Stimulated activated naive B cell treated with anti-CD40 and anti-IgM and Interleukin-4, amounts not matched to agents 10 μg/mL and 1 μg/mL and 100 μg/mL, for 72 hours (primary cell): ENCODE results near the gene SHB.

Experiments
- ATAC-seq, 2 donors: fragments of 150-1000 bp; cut with Tn5 transposase; replicated peaks; 2 replicates each; pipeline ENCODE4 v1.10.0; 2021; ENCODE audit warnings: moderate library complexity in 1 of 2
- DNase-seq: peaks from one replicate; pipeline ENCODE4 v3.0.0; 2021
- H3K27ac Mint-ChIP-seq: one replicate; pipeline ENCODE4 v1.8.0; 2022; ENCODE audit warnings: mild to moderate bottlenecking, mixed read lengths
- H3K27me3 Mint-ChIP-seq, 2 donors: one replicate each; pipeline ENCODE4 v1.8.0; 2022; ENCODE audit warnings: mixed read lengths in 2 of 2
- H3K36me3 Mint-ChIP-seq, 2 donors: one replicate each; pipeline ENCODE4 v1.8.0; 2022; ENCODE audit warnings: mixed read lengths in 2 of 2, mild to moderate bottlenecking in 1 of 2
- H3K4me1 Mint-ChIP-seq, 2 donors: one replicate each; pipeline ENCODE4 v1.8.0; 2022; ENCODE audit warnings: mixed read lengths in 2 of 2, mild to moderate bottlenecking in 1 of 2
- H3K4me3 Mint-ChIP-seq, 2 donors: one replicate each; pipeline ENCODE4 v1.8.0; 2022; ENCODE audit warnings: mild to moderate bottlenecking in 2 of 2, mixed read lengths in 2 of 2, moderate library complexity in 1 of 2
- H3K9me3 Mint-ChIP-seq, 2 donors: one replicate each; pipeline ENCODE4 v1.8.0; 2022; ENCODE audit warnings: mixed read lengths in 2 of 2, mild to moderate bottlenecking in 1 of 2

SHB gene

DNA sequence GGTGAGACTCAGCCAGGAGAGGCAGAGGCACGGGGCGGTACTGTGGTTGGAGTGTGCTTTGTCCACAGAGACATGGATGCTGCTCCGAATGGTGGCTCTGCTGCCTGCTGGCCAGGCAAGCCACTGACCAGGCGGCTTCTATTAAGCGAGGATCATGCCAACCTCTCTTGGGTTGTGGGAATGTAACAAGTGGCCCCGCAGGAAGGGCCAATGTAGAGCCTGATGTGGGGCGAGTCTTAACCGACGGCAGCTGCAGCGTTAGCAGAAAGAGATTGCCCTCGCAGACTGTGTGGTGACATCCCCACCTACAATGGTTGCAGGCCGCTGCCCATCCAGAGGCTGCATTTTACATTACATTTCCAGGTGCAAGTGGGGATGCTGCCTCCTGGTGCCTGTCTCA is 118.5 kb downstream of the SHB start:
- Mint-ChIP-seq H3K27me3 (no peaks in the 10 kb centered on the region), H3K4me1 (peaks cover 23 to 25% of the 10 kb centered on the region in 2 donors), H3K9me3 (peaks cover 10 to 13% of the 10 kb centered on the region in 2 donors), H3K4me3 (no peak overlapping the region), H3K36me3 (peaks cover 19 to 20% of the 10 kb centered on the region in 2 donors), H3K27ac (peak overlapping the region; percentile 48)
- ATAC-seq (no peak), DNase-seq (no peak)

DNA sequence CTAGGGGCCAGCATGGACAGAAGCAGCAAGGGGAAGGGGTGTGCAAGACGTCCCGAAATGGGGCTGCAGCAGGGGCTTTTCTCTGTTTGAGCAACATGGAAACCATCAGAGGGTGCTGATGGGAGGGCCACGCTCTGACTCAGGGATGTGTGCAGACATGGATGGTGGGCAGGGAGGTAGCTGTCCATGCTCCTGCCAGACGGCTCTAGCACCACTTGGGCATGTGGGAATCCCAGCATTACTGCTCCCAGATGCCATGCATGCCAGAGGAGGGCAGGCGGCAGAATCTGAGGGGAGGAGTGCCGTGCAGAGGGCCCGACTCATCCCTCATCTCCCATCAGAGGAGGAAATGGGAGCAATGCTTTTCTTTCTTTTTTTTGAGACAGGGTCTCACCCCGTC is 119.5 kb downstream of the SHB start:
- Mint-ChIP-seq H3K4me1 (peaks cover 19 to 20% of the 10 kb centered on the region in 2 donors), H3K27ac (no peak overlapping the region), H3K36me3 (peaks cover 17 to 18% of the 10 kb centered on the region in 2 donors), H3K4me3 (no peak overlapping the region), H3K27me3 (peaks cover 0 to 5% of the 10 kb centered on the region in 2 donors), H3K9me3 (peaks cover 10 to 13% of the 10 kb centered on the region in 2 donors)
- no peak for DNase-seq
- ATAC-seq: no peak

DNA sequence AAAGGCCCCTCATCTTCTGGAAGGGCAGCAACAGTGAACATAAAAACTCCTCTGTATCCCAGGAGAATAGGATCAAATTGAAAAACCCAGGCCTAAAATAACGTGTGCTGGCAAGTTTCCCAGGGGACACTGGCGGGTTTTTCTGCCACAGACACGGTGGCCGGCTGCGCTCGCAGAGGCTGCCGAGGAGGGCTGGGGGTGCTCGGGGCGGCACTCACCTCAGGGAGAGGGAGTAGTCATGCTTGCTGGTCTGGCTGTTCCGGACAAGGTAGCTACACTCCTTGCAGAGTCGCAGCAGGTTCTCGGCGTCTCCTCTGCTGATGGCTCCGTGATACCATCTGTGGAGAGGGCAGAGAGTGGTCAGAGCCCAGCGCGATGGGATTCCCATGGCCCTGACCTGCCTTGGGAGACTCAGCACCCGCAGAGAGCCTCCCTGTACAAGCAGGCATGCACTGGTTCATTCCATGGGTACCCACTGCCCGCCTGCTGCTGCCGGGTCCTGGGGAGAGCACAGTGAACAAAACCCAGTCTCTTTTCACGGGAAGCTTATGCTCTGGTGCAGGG is 120.5 kb downstream of the SHB start:
- no peak for DNase-seq
- H3K36me3 Mint-ChIP-seq: peaks cover 16 to 18% of the 10 kb centered on the region in 2 donors
- H3K27me3 Mint-ChIP-seq: peaks cover 0 to 5% of the 10 kb centered on the region in 2 donors
- peaks cover 10 to 13% of the 10 kb centered on the region in 2 donors for H3K9me3 Mint-ChIP-seq
- H3K27ac Mint-ChIP-seq: no peak overlapping the region
- H3K4me1 Mint-ChIP-seq: peaks cover 8 to 10% of the 10 kb centered on the region in 2 donors
- no peak for ATAC-seq
- H3K4me3 Mint-ChIP-seq: no peak overlapping the region

DNA sequence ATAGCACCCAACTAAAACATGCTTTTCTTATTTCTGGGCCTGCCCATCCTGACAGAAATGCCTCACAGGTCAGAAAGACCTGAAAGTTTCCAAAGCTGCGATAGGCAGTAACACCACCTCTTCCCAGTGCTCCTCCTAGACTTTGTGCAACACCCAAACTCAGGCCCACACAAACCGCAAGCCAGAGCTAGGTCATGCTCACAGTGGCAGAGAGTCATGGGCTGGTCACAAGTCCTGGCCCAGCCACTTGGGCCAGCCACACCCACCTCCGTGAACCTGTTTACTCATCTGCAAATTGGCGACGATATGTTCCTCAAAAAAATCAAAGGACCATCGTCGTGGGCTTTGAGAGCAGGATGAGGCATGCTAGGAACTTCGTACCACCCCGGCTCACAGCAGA is 121.0 kb downstream of the SHB start:
- Mint-ChIP-seq H3K9me3 (peaks cover 9% of the 10 kb centered on the region in 2 donors), H3K4me3 (no peak overlapping the region), H3K27me3 (peaks cover 0 to 5% of the 10 kb centered on the region in 2 donors), H3K4me1 (peaks cover 3 to 5% of the 10 kb centered on the region in 2 donors), H3K36me3 (peaks cover 12 to 14% of the 10 kb centered on the region in 2 donors), H3K27ac (no peak overlapping the region)
- ATAC-seq (no peak), DNase-seq (no peak)

DNA sequence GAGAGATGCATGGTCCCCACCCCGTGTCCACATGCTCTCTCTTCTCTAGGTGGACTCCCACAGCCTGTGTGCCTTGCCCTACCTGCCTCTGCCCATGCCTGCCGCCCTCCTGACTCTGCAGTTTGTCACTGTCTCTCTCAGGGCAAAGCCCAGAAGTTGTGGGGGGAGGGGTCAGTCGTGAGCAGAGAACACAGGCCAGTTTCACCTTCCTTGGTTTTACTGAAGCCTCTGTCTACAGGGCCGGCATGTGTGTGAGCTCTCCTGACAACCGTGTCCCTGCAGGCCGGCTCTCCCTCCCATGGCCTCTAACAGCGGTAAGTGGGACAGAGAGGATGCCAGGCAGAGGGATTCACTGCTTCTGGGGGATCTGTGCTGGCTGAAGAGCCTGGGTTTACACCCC is 121.6 kb downstream of the SHB start:
- peaks cover 0 to 1% of the 10 kb centered on the region in 2 donors for H3K4me1 Mint-ChIP-seq
- H3K9me3 Mint-ChIP-seq: peaks cover 4% of the 10 kb centered on the region in 2 donors
- ATAC-seq (no peak), DNase-seq (no peak)
- H3K27ac Mint-ChIP-seq: no peak overlapping the region
- H3K36me3 Mint-ChIP-seq: peaks cover 7 to 11% of the 10 kb centered on the region in 2 donors
- peaks cover 0 to 5% of the 10 kb centered on the region in 2 donors for H3K27me3 Mint-ChIP-seq
- H3K4me3 Mint-ChIP-seq: no peak overlapping the region

DNA sequence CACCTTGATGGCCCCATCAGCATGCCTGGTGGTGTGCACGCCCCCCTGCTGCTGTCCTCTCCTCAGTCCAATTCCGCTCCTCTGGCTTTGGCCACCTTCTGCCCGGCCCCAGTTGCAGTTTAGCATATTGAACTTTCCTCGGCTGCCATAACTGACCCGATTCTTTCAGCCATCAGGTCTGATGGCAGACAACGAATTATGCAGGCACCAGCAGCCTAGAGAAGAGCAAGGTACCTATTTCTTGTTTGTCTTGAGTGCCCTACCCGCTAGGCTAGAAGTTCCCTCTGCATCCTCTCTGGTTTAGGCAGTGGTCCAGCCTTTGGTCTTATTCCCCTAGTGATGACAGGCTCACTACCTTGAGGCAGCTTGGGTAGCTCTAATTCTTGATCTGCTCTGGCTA is 122.1 kb downstream of the SHB start:
- peaks cover 0 to 1% of the 10 kb centered on the region in 2 donors for H3K9me3 Mint-ChIP-seq
- H3K27ac Mint-ChIP-seq: peak overlapping the region; percentile 14
- H3K4me1 Mint-ChIP-seq: no peaks in the 10 kb centered on the region
- no peak overlapping the region for H3K4me3 Mint-ChIP-seq
- H3K36me3 Mint-ChIP-seq: peaks cover 2 to 7% of the 10 kb centered on the region in 2 donors
- DNase-seq (no peak), ATAC-seq (no peak)
- peaks cover 0 to 8% of the 10 kb centered on the region in 2 donors for H3K27me3 Mint-ChIP-seq

DNA sequence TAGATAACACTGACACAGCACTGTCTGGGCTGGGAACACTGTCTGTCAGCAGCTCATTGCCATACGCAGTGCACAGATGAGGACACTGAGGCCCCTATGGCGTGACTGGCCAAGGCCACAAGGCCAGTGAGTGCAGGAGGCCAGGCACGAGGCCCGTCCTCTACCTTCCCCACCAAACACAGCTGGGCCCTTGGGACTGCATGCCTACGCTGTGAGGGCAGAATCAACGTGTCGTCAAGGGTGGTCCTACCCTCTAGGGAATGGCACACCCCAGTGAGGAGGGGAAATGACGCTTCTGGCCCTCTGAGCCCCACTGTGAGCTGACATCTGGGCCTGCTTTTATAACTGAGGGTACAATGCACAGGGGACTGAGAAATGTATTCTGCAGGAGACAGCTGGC is 123.0 kb downstream of the SHB start:
- Mint-ChIP-seq H3K36me3 (peaks cover 0 to 3% of the 10 kb centered on the region in 2 donors), H3K27me3 (peaks cover 0 to 8% of the 10 kb centered on the region in 2 donors), H3K4me3 (no peak overlapping the region), H3K4me1 (no peaks in the 10 kb centered on the region), H3K9me3 (no peaks in the 10 kb centered on the region), H3K27ac (no peak overlapping the region)
- no peak for ATAC-seq
- DNase-seq: no peak

DNA sequence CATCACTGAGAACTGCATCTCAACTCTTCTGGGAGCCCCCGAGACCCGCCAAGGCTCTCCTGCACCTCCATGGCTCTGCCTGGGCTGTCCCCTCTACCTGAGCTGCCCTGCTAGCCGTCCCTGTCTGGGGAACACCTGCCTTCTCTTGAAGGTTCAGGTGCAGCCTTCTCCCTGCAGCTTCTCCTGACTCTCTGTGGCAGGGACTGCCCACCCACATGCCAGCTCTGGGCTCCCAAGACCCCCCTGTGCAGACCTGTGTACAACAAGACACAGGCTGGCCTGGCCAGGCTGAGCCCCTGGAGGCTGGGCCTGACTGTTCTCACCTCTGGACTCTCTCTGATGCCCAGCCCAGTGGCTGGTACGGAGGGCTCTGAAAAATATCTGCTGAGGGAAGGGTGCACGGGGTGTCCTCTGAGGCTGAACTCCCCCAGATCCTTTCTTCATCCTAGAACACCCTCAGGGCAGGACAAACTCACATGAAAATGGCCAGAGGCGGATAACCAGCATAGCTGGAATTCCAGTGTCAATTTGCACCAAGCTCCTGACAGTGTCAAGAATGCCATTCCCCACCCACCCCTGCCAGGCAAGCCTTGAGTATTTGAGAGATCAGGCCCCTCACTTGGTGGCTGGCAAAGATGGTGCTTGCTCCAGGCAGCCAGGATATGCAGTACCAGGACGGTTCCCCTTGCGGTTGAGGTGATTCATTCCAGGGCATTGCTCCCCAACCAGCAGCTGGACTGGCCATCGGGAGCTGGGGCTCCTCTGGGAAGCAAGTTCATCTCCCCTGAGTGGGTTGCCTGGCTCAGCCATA is 124.2 kb downstream of the SHB start:
- Mint-ChIP-seq H3K27me3 (peaks cover 0 to 8% of the 10 kb centered on the region in 2 donors), H3K4me3 (no peak overlapping the region), H3K4me1 (no peaks in the 10 kb centered on the region), H3K36me3 (no peaks in the 10 kb centered on the region), H3K27ac (no peak overlapping the region), H3K9me3 (no peaks in the 10 kb centered on the region)
- DNase-seq (no peak), ATAC-seq (no peak)

DNA sequence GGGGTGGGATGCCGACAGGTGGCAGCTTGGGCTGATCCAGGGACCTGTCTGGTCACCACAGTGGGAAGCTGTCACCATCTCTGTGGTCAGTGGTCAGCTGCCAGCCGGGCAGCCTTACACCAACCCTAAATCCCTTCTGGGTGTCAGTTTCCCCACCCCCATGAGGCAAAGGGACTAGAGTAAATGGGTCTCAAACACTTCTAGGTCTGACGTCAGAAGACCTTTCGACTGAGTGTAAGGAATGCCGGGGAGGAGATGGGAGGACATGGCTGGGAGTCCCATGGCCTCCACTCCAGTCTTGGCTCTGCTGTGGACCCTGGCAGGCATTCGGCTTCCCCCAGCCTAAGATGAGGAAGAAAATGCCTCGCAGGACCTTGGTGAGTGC is 124.8 kb downstream of the SHB start:
- DNase-seq: no peak
- H3K9me3 Mint-ChIP-seq: no peaks in the 10 kb centered on the region
- H3K27ac Mint-ChIP-seq: no peak overlapping the region
- ATAC-seq: no peak
- peaks cover 0 to 8% of the 10 kb centered on the region in 2 donors for H3K27me3 Mint-ChIP-seq
- no peaks in the 10 kb centered on the region for H3K36me3 Mint-ChIP-seq
- no peaks in the 10 kb centered on the region for H3K4me1 Mint-ChIP-seq
- no peak overlapping the region for H3K4me3 Mint-ChIP-seq

DNA sequence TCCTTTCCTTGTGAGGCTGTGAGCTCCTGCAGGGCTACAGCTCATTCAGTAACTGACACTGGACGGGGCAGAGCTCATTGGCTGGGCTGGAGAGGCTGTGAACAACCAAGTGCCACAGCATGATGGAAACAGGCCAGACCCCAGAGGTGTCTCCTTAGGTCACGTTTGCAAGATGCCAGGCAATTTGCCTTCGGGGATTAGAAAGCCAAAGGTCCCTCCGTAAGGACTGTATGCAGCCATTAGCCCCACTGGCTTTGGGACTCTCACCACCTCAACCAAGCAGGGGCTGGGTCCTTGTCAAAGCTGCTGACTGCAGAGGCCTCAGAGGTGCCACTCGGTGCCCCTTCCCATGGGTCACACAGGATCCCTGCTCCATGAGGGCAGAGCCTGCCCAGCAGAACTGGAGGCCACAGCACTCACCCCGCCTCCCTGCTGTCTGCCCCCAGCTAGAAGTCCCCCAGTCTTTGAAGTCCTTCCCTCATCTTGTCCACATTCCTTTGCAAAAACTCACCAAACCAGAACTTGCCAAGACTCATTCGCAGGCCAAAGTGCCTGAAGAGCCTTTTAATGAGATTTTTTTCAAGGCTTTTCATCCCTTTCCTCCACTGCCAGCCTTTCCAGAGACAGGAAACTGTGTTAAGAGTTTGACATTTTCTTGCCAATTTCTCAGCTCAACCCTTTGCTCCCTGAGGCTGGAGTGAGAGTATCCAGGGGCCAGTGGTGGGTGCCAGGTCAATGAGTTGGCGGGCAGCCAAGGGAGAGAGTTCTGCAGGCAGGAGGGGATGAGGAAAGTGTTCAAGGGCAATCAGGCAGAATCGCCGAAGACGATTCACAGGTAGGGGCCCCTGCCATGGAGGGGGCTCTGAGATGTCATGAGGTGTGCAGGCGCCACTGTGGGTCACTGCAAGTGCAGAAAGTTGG is 125.4 kb downstream of the SHB start:
- Mint-ChIP-seq H3K9me3 (no peaks in the 10 kb centered on the region), H3K27me3 (peaks cover 0 to 8% of the 10 kb centered on the region in 2 donors), H3K4me3 (no peak overlapping the region), H3K27ac (no peak overlapping the region), H3K36me3 (no peaks in the 10 kb centered on the region), H3K4me1 (no peaks in the 10 kb centered on the region)
- ATAC-seq (no peak), DNase-seq (no peak)

DNA sequence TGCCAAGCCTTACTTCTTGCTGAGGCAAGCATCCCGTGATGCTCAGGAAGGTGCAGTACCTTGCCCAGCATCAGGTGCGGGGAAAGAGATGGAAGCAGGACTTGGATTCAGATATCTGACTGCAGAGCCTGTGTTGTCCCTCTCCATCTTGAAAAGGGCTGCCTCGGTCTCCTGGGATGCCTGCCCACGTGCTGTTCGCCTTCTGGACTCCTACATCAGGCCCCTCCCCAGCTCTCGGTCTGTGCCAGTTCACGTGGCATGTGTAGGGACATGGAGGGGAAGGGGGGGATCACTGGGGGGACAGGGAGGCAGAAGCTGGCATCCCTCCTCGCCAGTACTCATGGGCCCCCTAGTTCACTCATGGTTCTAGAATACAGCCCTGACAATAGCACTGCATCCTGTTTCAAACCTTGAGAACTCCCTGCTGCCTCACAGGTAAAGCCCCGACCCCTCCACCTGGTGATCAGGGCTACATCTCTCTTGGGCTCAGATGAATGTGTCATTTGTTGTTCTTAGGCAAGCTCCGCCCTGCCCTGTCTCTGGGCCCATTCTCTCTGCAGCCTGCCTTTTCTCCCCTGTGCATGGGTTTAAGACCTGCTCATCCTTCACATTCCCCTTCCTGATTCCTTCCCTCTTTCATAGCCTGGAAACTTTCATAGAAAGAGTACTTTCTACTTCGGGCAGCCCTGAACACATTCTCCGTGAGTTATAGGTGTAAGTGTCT is 126.2 kb downstream of the SHB start:
- H3K9me3 Mint-ChIP-seq: no peaks in the 10 kb centered on the region
- ATAC-seq: no peak
- no peak for DNase-seq
- H3K36me3 Mint-ChIP-seq: no peaks in the 10 kb centered on the region
- H3K27ac Mint-ChIP-seq: no peak overlapping the region
- peaks cover 0 to 8% of the 10 kb centered on the region in 2 donors for H3K27me3 Mint-ChIP-seq
- H3K4me1 Mint-ChIP-seq: no peaks in the 10 kb centered on the region
- no peak overlapping the region for H3K4me3 Mint-ChIP-seq

DNA sequence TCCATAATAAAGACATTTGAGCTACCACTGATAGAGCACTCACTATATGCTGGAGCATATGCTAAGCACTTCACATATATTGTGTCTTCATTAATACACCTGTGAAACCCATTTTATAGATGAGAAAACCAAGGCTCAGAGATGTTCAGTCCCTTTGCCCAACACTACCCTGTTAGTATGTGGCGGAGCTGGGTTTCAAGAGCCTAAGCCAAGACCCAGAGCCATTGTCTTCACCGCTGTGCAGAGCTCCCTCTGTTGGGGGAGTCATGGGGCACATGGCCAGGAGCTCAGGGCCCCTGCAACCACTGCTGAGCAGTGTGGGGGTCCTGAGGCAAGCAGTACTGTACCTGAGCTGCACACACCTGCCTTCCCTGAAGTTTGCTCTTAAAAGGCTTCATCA is 127.8 kb downstream of the SHB start:
- H3K27ac Mint-ChIP-seq: no peak overlapping the region
- H3K27me3 Mint-ChIP-seq: peaks cover 0 to 8% of the 10 kb centered on the region in 2 donors
- ATAC-seq (no peak), DNase-seq (no peak)
- no peaks in the 10 kb centered on the region for H3K9me3 Mint-ChIP-seq
- no peaks in the 10 kb centered on the region for H3K36me3 Mint-ChIP-seq
- H3K4me3 Mint-ChIP-seq: no peak overlapping the region
- no peaks in the 10 kb centered on the region for H3K4me1 Mint-ChIP-seq

DNA sequence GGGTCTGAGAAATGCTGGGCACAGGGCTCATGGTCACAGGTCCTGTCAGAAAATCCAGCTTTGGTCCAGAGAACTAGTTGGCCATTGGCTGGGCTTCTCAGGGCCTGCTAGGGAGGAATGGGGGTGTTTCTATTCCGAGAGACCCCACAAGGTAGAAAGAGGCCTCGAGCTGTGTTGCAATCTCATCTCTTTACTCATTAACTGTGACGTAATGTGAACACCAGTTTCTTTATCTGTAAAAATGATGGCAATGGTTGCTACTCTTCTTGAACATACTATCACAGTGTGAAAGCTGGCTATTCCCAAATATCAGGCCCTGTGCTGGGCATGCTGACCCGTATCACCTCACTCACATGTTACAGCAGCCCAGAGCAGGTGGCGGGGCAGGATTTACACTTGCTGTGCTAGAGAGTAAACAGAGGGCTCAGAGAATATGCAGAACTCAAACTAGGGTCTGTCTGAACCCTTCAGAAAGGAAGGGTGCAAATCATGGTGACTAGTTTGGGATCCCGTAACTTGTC is 129.4 kb downstream of the SHB start:
- Mint-ChIP-seq H3K4me3 (no peak overlapping the region), H3K27me3 (peaks cover 0 to 4% of the 10 kb centered on the region in 2 donors), H3K27ac (no peak overlapping the region), H3K4me1 (no peaks in the 10 kb centered on the region), H3K9me3 (no peaks in the 10 kb centered on the region), H3K36me3 (no peaks in the 10 kb centered on the region)
- DNase-seq (no peak), ATAC-seq (no peak)
